ENCODE results near the gene TAF6.
"Not testable (repeated sequence)": the region's sequence is repeated elsewhere in the genome, so short reads cannot be mapped to it uniquely, and the experiment has no call there.

TAF6 gene

GRCh38 chr7:100152404-100152803, 33.2 kb upstream of the TAF6 start:
- no peak for DNase-seq (ENCODE audit: low spot score)

GRCh38 chr7:100148559-100149328, 29.6 kb upstream of the TAF6 start, which contains the start of gene LAMTOR4:
TSS of gene LAMTOR4 (plus strand) at chr7:100148918. CDS start at chr7:100148973, 55 bp downstream.
- peak; percentile 100 for DNase-seq (ENCODE audit: low spot score)

- DNase-seq (ENCODE audit: low spot score) = no peak
Observed at GRCh38 chr7:100148225-100148558, 29.0 kb upstream of the TAF6 start.

- DNase-seq (ENCODE audit: low spot score) = no peak
Observed at GRCh38 chr7:100147278-100147677, 28.1 kb upstream of the TAF6 start.

- DNase-seq (ENCODE audit: low spot score) = not testable (repeated sequence)
Observed at GRCh38 chr7:100146350-100146749, 27.2 kb upstream of the TAF6 start.

- no peak for DNase-seq (ENCODE audit: low spot score)
Observed at GRCh38 chr7:100142461-100142860, 23.3 kb upstream of the TAF6 start.

- DNase-seq (ENCODE audit: low spot score) = no peak
Observed at GRCh38 chr7:100141555-100141949, 22.4 kb upstream of the TAF6 start.

GRCh38 chr7:100137851-100138760, 18.9 kb upstream of the TAF6 start:
- DNase-seq (ENCODE audit: low spot score) = no peak

GRCh38 chr7:100132697-100133151, 13.6 kb upstream of the TAF6 start:
- DNase-seq (ENCODE audit: low spot score) = peak; percentile 62

- no peak for DNase-seq (ENCODE audit: low spot score)
Observed at GRCh38 chr7:100132126-100132525, 13.0 kb upstream of the TAF6 start.

GRCh38 chr7:100130608-100131453, 11.7 kb upstream of the TAF6 start:
- peak; percentile 70 for DNase-seq (ENCODE audit: low spot score)

- peak; percentile 33 for DNase-seq (ENCODE audit: low spot score)
Observed at GRCh38 chr7:100130220-100130607, 11.1 kb upstream of the TAF6 start.

GRCh38 chr7:100128637-100128963, 9.4 kb upstream of the TAF6 start:
- DNase-seq (ENCODE audit: low spot score) = no peak

GRCh38 chr7:100127866-100128636, 8.9 kb upstream of the TAF6 start:
- DNase-seq (ENCODE audit: low spot score) = no peak

- peak; percentile 95 for DNase-seq (ENCODE audit: low spot score)
Observed at GRCh38 chr7:100126931-100127865, 8.0 kb upstream of the TAF6 start, which contains the start of gene MBLAC1. TSS of gene MBLAC1 (plus strand) at chr7:100126967. CDS start at chr7:100127396, 429 bp downstream.

- no peak for DNase-seq (ENCODE audit: low spot score)
Observed at GRCh38 chr7:100126239-100126930, 7.2 kb upstream of the TAF6 start.

- no peak for DNase-seq (ENCODE audit: low spot score)
Observed at GRCh38 chr7:100124301-100125230, 5.4 kb upstream of the TAF6 start.

GRCh38 chr7:100122568-100122967, 3.4 kb upstream of the TAF6 start:
- DNase-seq (ENCODE audit: low spot score) = no peak

Data from LoVo (cell line).